Ectodermal cell (in vitro differentiated cells): ENCODE results near the gene SMAD9.

ENCODE experiments used
- H3K27ac ChIP-seq: 2 replicates; pipeline ENCODE4 v1.7.0; 2013; ENCODE audit warnings: mild to moderate bottlenecking, low read depth, low read length; ENCODE audit not compliant: insufficient read depth, poor library complexity, severe bottlenecking
- H3K27me3 ChIP-seq: 2 replicates; pipeline ENCODE4 v1.7.0; 2013; ENCODE audit warnings: mild to moderate bottlenecking, low read length; ENCODE audit not compliant: insufficient read depth, control insufficient read depth, poor library complexity, severe bottlenecking
- H3K36me3 ChIP-seq: one replicate; pipeline ENCODE4 v1.7.0; 2013; ENCODE audit warnings: low read length; ENCODE audit not compliant: control insufficient read depth, insufficient read depth
- H3K4me1 ChIP-seq: one replicate; pipeline ENCODE4 v1.7.0; 2013; ENCODE audit warnings: low read length; ENCODE audit not compliant: control insufficient read depth, insufficient read depth
- H3K4me3 ChIP-seq: 2 replicates; pipeline ENCODE4 v1.7.0; 2013; ENCODE audit warnings: low read depth, low read length, control low read depth; ENCODE audit not compliant: insufficient read depth
- H3K9me3 ChIP-seq: 2 replicates; pipeline ENCODE4 v1.7.0; 2013; ENCODE audit warnings: mild to moderate bottlenecking, low read length, moderate library complexity; ENCODE audit not compliant: control insufficient read depth
- WGBS, 2 experiments: methylation state at CpG; one replicate each; pipeline ENCODE4 v1.1.7; 2013; ENCODE audit warnings: missing lambda C conversion rate in 2 of 2; 5-methylcytosine and 5-hydroxymethylcytosine counted together

SMAD9 gene

DNA sequence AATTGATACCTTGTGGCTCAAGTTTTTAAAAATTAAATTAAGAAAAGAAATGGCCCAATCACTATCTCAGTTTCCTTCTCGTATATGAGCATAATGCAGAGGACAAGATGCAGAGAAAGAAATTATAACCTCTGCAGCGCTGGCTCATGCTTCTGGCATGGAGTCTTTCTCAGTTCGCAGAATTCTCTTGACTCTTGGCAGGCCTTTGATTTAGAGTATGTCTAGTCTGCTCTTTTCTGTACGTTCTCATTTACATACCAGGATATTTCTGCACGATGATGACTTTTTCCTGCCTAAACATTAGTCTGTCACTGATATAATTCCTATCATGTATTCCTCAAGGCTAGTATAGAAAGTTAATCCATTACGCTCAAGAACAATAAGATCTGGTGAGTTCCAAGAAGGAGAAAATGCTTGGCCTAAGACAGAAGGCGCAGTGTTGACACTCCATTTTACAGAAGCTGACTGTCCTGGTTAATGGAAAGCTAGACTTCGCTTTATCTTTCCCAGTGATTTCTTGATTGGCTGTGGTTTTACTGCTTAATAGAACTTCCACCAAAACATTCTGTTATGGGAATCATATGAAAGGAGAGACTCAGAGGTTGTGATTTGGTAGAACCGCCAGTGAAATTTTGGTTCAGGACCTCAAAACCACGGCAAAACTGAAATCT, 1.7 kb upstream of the SMAD9 start:
- Histone ChIP-seq H3K36me3 (no peaks in the 10 kb centered on the region), H3K27me3 (peaks cover 41% of the 10 kb centered on the region), H3K27ac (no peak overlapping the region), H3K4me1 (no peaks in the 10 kb centered on the region), H3K9me3 (no peaks in the 10 kb centered on the region), H3K4me3 (no peak overlapping the region)
- 85 to 86% methylated on average over 10 of the region's 10 CpGs for WGBS, 2 experiments

DNA sequence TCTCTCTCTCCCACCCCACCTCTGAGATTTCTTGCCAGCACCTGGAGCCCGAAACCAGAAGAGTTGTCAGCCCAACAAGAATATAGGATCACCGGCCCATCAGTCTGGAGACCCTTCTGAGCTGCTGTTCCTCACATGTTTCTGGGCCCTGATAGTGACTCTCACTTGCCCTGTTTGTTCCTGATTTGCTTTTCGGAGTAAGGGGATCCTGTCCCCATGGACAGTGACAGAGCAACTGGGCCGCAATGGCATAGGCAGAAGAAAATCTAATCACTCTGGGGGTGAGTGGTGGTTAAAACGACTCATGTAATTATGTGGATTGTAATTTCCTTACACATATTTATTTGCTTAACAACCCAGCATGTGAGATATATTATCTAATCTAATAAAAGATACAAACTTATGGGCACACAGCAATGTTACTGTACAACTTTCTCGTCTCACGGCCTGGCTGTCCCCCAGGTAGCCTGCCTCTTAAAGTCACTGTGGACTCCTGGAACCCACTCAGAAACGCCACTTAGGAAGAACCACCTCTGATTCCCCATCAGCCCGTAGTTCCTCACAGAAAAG, 663 bp upstream of the SMAD9 start:
- Histone ChIP-seq H3K4me3 (peak overlapping the region; percentile 54), H3K27ac (no peak overlapping the region), H3K27me3 (peaks cover 44% of the 10 kb centered on the region), H3K9me3 (no peaks in the 10 kb centered on the region), H3K4me1 (no peaks in the 10 kb centered on the region), H3K36me3 (no peaks in the 10 kb centered on the region)
- WGBS, 2 experiments: 82 to 83% methylated on average over 8 of the region's 9 CpGs

DNA sequence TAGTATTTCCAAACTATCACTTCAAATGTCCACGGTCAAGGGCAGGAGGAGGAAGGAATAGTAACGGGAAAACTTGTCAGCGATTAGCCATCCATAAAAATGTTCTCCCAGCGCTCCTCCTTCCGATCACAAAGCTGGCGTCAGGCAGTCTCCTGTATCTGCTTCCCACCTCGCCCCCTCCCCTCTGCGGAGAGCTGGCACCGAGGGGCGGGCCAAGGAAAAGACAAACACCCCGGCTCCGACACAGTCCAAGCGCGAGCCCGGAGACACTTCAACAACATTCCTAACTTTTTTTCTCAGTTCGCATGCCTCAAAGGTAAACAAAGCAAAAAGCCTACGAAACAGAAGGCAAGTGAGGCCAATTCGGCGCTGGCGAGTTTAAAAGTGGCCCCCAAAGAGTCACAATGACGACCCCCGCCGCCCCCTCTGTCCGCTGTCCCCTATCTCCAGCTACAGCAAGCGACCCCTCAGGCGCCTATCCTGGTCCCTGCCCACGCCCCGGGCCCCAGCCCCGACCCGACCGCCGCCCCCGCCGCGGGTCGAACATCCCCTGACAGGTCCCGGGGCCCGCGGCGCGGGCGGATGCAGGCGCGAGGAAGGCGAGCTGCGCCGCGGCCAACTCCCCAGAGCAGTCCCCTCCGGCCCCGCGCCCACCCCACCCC, 736 bp downstream of the SMAD9 start:
- H3K27ac ChIP-seq: no peak overlapping the region
- 0 to 1% methylated on average over 49 to 51 of the region's 51 CpGs for WGBS, 2 experiments

DNA sequence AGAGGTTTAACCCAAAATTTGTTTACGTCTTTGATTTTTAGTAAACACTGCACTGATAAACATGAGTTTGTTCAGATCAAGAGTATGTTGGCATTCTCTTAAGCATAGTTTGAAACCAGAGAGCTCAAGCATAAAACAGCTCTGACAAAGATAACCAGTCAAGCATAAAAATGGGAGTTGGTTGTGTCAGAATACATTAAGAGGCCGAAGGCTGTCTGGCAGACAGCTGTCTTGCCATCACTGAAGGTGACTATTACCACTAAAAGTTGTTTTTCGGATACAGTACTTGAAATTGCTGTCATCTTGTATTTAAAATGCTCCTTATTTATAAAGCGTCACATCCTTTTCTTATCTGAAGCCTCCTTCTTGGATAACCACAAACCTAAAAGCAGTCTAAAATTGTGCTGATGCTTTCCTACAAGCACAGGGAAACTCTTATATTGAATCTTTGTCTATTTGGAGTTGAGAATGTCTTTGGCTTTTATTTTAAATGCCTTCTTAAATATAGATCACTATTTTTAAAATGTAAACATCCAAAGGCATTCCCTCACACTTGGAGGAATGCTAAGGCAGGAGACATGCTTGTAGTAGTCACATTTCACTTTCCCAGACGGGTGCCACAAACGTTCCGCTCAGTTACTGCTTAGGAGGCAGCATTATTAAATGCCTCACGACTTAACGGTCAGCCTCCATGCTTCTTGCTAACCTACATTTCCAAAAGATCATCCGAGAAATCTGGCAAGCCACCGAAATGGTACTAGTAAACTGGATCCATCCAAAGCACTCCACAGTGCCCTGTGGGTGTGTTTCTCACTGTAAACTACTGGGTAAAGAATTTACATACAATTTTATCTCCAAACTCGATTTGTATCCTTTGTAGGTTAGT, 1.5 kb downstream of the SMAD9 start:
- Histone ChIP-seq H3K36me3 (no peaks in the 10 kb centered on the region), H3K27ac (no peak overlapping the region), H3K27me3 (peaks cover 44% of the 10 kb centered on the region), H3K9me3 (no peaks in the 10 kb centered on the region), H3K4me3 (peak overlapping the region; percentile 54), H3K4me1 (no peaks in the 10 kb centered on the region)
- WGBS, 2 experiments: 37 to 38% methylated on average over 11 to 12 of the region's 12 CpGs

More for the DNA sequence above, 736 bp downstream of the SMAD9 start:
- Histone ChIP-seq H3K27me3 (peaks cover 44% of the 10 kb centered on the region), H3K9me3 (no peaks in the 10 kb centered on the region), H3K4me1 (no peaks in the 10 kb centered on the region), H3K36me3 (no peaks in the 10 kb centered on the region), H3K4me3 (peak overlapping the region; percentile 54)

DNA sequence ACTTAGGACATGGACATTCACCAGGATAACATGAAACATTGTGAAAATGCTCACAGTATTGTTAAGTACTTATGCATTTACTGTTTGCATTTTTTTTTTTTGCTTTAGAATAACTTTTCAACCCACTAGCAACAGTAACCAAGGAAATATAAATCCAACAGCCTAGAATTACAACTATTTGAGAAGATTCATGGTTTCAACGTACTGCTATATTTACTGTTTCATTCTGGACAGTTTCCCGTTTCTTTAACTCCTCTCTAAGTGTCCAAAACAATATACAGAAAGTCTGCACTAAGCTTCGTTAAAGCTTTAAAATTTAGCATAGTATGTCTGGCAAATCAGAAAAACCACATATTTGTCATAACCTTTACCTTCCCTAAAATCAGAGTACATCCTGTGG, 2.7 kb downstream of the SMAD9 start:
- Histone ChIP-seq H3K4me3 (no peak overlapping the region), H3K36me3 (no peaks in the 10 kb centered on the region), H3K27ac (no peak overlapping the region), H3K27me3 (peaks cover 44% of the 10 kb centered on the region), H3K9me3 (no peaks in the 10 kb centered on the region), H3K4me1 (no peaks in the 10 kb centered on the region)
- 88 to 89% methylated on average over 3 of the region's 3 CpGs for WGBS, 2 experiments

DNA sequence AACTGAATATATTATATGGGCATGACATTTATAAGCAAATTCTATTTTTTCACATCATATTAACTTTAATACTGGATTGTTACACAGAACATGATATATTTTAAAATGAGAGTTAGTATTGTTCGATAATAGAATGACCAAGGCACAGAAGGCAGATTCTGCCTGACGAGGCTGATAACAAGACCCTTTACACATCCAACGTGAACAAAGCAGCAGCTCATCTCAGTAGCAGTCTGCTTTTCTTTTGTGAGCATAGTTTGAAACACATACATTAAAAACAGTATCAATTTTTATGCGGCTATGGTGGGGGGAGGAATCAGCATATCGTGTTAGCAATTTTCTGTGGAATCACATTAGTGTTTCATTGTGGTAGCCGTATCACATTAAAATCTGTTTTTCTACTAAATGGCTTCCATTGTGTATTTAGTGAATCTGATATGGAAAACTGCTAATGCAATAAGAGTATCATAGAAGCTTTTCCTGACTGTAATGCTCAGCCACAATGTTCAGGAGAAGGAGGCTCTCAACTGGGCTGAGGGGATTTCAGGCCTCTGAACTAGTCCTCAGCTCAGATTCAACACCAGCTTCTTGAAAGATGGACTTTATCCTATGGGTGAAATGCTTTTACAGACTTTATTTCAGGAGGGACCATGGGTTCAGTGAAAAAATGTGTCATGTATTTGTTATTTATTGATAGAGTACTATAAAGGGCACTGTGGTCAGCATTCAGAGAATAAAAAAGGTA, 4.0 kb downstream of the SMAD9 start:
- Histone ChIP-seq H3K9me3 (no peaks in the 10 kb centered on the region), H3K27ac (no peak overlapping the region), H3K36me3 (no peaks in the 10 kb centered on the region), H3K4me1 (no peaks in the 10 kb centered on the region), H3K4me3 (no peak overlapping the region), H3K27me3 (peaks cover 40% of the 10 kb centered on the region)
- 94 to 95% methylated on average over 5 to 6 of the region's 6 CpGs for WGBS, 2 experiments

DNA sequence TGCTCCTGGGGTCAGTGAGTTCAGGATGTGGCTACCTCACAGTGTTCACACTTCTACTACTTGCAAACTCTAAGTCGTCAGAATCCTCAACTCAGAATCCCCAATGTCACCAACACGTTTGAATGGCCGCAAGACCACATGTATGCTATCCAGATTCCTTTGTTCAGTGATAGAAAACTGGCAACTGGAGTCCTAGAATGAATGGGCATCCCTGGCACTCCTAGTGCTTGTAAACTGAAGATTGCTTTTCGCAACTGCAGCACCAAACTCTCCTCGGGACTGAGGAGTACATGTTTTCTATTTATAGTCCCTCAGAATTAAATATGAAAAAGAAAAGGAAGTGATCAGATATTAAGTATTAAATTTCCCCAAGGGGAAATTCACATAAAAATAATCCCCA, 4.9 kb downstream of the SMAD9 start:
- 84 to 88% methylated on average over 4 to 5 of the region's 5 CpGs for WGBS, 2 experiments
- Histone ChIP-seq H3K27me3 (peaks cover 31% of the 10 kb centered on the region), H3K4me1 (no peaks in the 10 kb centered on the region), H3K27ac (no peak overlapping the region), H3K9me3 (no peaks in the 10 kb centered on the region), H3K4me3 (no peak overlapping the region), H3K36me3 (no peaks in the 10 kb centered on the region)

DNA sequence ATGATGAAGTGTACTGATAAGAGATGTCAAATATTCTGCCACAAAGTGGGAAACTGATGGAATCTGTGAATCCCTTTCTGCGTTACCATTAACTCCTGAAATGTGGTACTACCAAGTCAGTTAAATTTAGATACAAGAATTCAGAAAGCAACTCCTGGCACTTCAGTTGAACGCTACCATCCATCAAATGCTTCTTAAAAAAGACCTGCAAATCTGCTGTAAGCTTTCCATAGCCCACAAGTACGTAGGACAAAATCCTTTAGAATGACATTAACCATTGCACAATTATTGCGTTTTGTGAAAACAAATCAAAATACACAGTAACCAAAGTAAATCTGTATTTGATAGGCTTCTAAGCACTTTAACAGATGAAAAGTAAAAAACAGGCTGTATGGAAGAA, 5.4 kb downstream of the SMAD9 start:
- no peak overlapping the region for H3K4me3 ChIP-seq
- H3K27ac ChIP-seq: no peak overlapping the region
- H3K4me1 ChIP-seq: no peaks in the 10 kb centered on the region
- peaks cover 31% of the 10 kb centered on the region for H3K27me3 ChIP-seq
- H3K36me3 ChIP-seq: no peaks in the 10 kb centered on the region
- H3K9me3 ChIP-seq: no peaks in the 10 kb centered on the region
- 91 to 95% methylated on average over 4 of the region's 4 CpGs for WGBS, 2 experiments

DNA sequence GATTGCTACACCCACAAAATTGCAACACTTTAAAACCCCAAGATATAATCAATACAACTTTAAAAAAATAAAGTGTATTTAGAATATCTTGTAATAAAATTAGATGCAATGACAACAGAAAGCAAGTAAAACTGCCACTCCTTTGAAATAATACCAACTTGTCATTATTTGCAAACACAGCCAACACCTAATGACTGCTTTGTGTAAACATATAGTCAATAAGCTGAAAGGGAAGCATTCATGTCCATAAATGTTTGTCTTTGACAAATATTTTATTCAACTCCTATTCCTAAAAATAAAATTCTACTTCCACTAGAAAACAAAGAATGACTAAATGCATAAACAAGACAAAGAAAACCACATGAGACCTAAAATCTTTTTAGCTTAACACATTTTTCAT, 6.6 kb downstream of the SMAD9 start:
- H3K36me3 ChIP-seq: no peaks in the 10 kb centered on the region

More for the DNA sequence above, 6.6 kb downstream of the SMAD9 start:
- no peaks in the 10 kb centered on the region for H3K4me1 ChIP-seq
- no peak overlapping the region for H3K27ac ChIP-seq
- no peaks in the 10 kb centered on the region for H3K9me3 ChIP-seq
- H3K4me3 ChIP-seq: no peak overlapping the region
- peaks cover 20% of the 10 kb centered on the region for H3K27me3 ChIP-seq
